Ascending aorta (tissue), 2 donors: ENCODE measurements around the gene FLT3LG. TPM values are rescaled to one million over a fixed set of nuclear protein-coding genes. Genes with fewer than 3 reads are reported as not detected.

Source experiments
- DNase-seq, 2 donors: peaks; one replicate each; pipeline ENCODE4 v3.0.0-alpha.2; 2019; ENCODE audit warnings: low spot score in 2 of 2
- H3K27ac ChIP-seq, 2 donors: fragments of 200-600 bp; sonication (generic); one replicate each; pipeline ENCODE4 v1.5.1; 2016 to 2017; ENCODE audit warnings: mild to moderate bottlenecking in 1 of 2
- H3K27me3 ChIP-seq: fragments of 200-600 bp; sonication (generic); one replicate; pipeline ENCODE4 v1.5.1; 2017
- H3K36me3 ChIP-seq, 2 donors: fragments of 200-600 bp; sonication (generic); one replicate each; pipeline ENCODE4 v1.5.1; 2016
- H3K4me1 ChIP-seq, 2 donors: fragments of 200-600 bp; sonication (generic); one replicate each; pipeline ENCODE4 v1.5.1; 2016 to 2017; ENCODE audit warnings: mild to moderate bottlenecking in 1 of 2
- H3K4me3 ChIP-seq, 2 donors: fragments of 200-600 bp; sonication (generic); one replicate each; pipeline ENCODE4 v1.5.1; 2016 to 2017; ENCODE audit warnings: mild to moderate bottlenecking in 1 of 2
- H3K9me3 ChIP-seq, 2 donors: fragments of 200-600 bp; sonication (generic); one replicate each; pipeline ENCODE4 v1.5.1; 2016
- CTCF ChIP-seq, 3 experiments: fragments of 200-600 bp in 2 of 3; fragments of 450-650 bp in 1 of 3; sonication (generic) in 2 of 3; IDR thresholded peaks; one replicate each; pipeline ENCODE4 v1.5.1; 2016 to 2019; ENCODE audit warnings: antibody characterized with exemption in 3 of 3, mild to moderate bottlenecking in 1 of 3, moderate library complexity in 1 of 3
- intact Hi-C: fragments of 100-400 bp; cut with DNase I; formaldehyde crosslinking; loops from one replicate; pipeline ENCODE4 v1.15.1; 2023
- total RNA-seq: library from RNA; depleted of rRNA; stranded (reverse); fragments of >200 nt; gene quantifications from one replicate; pipeline ENCODE4 v1.1.0, GENCODE V29; 2016

FLT3LG gene
- total RNA-seq, 1 donor from 2014 or later, result 37.3 TPM

GRCh38 chr19:49486232-49486631 is 12.2 kb downstream of the FLT3LG start:
- Histone ChIP-seq H3K27ac (no peak overlapping the region), H3K36me3 (peaks cover 16 to 23% of the 10 kb centered on the region in 2 donors), H3K27me3 (no peaks in the 10 kb centered on the region), H3K4me1 (peaks cover 10 to 20% of the 10 kb centered on the region in 2 donors), H3K4me3 (no peak overlapping the region), H3K9me3 (no peaks in the 10 kb centered on the region)
- intact Hi-C loops, result no loop called here
- no peak for DNase-seq
- TF ChIP-seq CTCF (IDR thresholded peaks at IDR 0.05), result no peak

- DNase-seq, result no peak
- Histone ChIP-seq H3K36me3 (peaks cover 21 to 29% of the 10 kb centered on the region in 2 donors), H3K4me1 (peaks cover 10 to 20% of the 10 kb centered on the region in 2 donors), H3K4me3 (peak overlapping the region; percentile 20 to 53), H3K9me3 (no peaks in the 10 kb centered on the region), H3K27me3 (no peaks in the 10 kb centered on the region), H3K27ac (peak overlapping the region; percentile 56 to 73)
- intact Hi-C loops, result loop anchor here (1.0 kb wide), 3 partner anchors 10 to 280 kb away; partner anchors contain the start of genes ALDH16A1 and RPS11
- no peak for TF ChIP-seq CTCF (IDR thresholded peaks at IDR 0.05)
Measured at GRCh38 chr19:49486710-49487276, 12.8 kb downstream of the FLT3LG start.

- peak within 1 kb of the TSS; percentile 57 to 97 for H3K4me3 ChIP-seq
- H3K27me3 ChIP-seq, result no peaks in the 10 kb centered on the region
- H3K36me3 ChIP-seq, result peaks cover 28 to 35% of the 10 kb centered on the region in 2 donors
- intact Hi-C loops, result loop anchor here (1.0 kb wide), 3 partner anchors 9 to 279 kb away; partner anchors contain the start of genes ALDH16A1 and RPS11
- TF ChIP-seq CTCF (IDR thresholded peaks at IDR 0.05), result no peak
- no peaks in the 10 kb centered on the region for H3K9me3 ChIP-seq
- peak; percentile 97 to 100 for DNase-seq
- H3K4me1 ChIP-seq, result peaks cover 10 to 20% of the 10 kb centered on the region in 2 donors
- peak within 1 kb of the TSS; percentile 73 to 83 for H3K27ac ChIP-seq
Measured at GRCh38 chr19:49487277-49488045, 13.4 kb downstream of the FLT3LG start, which contains the start of gene RPL13A. Gene RPL13A (plus strand): TSS chr19:49487608. CDS start chr19:49487630, 22 bp downstream.

- Histone ChIP-seq H3K27me3 (no peaks in the 10 kb centered on the region), H3K27ac (peak overlapping the region; percentile 73 to 83), H3K36me3 (peaks cover 32 to 43% of the 10 kb centered on the region in 2 donors), H3K9me3 (no peaks in the 10 kb centered on the region), H3K4me3 (peak overlapping the region; percentile 57 to 97), H3K4me1 (peaks cover 10 to 20% of the 10 kb centered on the region in 2 donors)
- DNase-seq, result no peak
- intact Hi-C loops, result no loop called here
- TF ChIP-seq CTCF (IDR thresholded peaks at IDR 0.05), result no peak
Measured at GRCh38 chr19:49488046-49488862, 14.2 kb downstream of the FLT3LG start.

- no peak for TF ChIP-seq CTCF (IDR thresholded peaks at IDR 0.05)
- Histone ChIP-seq H3K4me1 (peaks cover 10 to 20% of the 10 kb centered on the region in 2 donors), H3K4me3 (peak overlapping the region; percentile 57 to 97), H3K27me3 (no peaks in the 10 kb centered on the region), H3K36me3 (peaks cover 32 to 43% of the 10 kb centered on the region in 2 donors), H3K27ac (peak overlapping the region; percentile 73 to 83), H3K9me3 (no peaks in the 10 kb centered on the region)
- intact Hi-C loops, result no loop called here
- no peak for DNase-seq
Measured at GRCh38 chr19:49488863-49489537, 15.0 kb downstream of the FLT3LG start.
